ENCODE measurements around the gene FSTL5. TPM values are rescaled to one million over a fixed set of nuclear protein-coding genes. Genes with fewer than 3 reads are reported as not detected.

FSTL5 gene
- total RNA-seq, 1 experiment from 2014 or later = not detected

DNA sequence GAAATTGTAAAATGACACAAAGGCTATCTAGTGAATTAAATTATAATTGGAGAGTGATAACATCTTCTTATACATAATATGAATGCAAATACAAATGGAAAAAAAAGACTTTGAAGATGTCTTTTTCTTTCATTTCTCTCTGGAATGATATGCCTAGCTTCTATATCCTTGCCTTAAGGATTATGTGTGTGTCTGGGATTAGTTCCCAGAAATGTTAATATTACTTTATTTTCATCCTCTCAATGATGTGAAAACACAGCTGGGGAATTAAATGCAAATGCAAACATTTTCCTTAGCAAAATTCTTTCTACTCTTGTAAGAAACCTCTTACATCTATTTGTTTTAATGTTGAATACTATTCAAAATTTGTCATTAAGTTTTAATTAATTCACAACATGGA, 441.9 kb downstream of the FSTL5 start:
- DNase-seq (ENCODE audit: low read depth, low spot score) (no peak), ATAC-seq (no peak)
- Histone ChIP-seq H3K9ac (ENCODE audit: low read length) (no peak overlapping the region), H3K4me2 (ENCODE audit: low read length) (no peak overlapping the region), H3K4me1 (ENCODE audit: control insufficient read depth in 1 of 2, insufficient read depth in 2 of 2, low read length in 2 of 2) (no peaks in the 10 kb centered on the region), H3K9me2 (ENCODE audit: insufficient read depth) (no peaks in the 10 kb centered on the region), H3K4me3 (replicated peaks in 1 of 2; ENCODE audit: low read depth in 1 of 2, low read length in 2 of 2) (no peak overlapping the region), H3K9me3 (ENCODE audit: control insufficient read depth in 1 of 2, insufficient read depth in 1 of 2, low read depth in 1 of 2, low read length in 2 of 2) (no peaks in the 10 kb centered on the region), H4K20me1 (ENCODE audit: insufficient read depth) (no peaks in the 10 kb centered on the region), H3K27ac (ENCODE audit: low read depth, low read length) (no peak overlapping the region), H3K36me3 (ENCODE audit: control insufficient read depth in 1 of 2, insufficient read depth in 2 of 2, low read length in 2 of 2) (no peaks in the 10 kb centered on the region), H3K27me3 (ENCODE audit: insufficient read depth, low read length) (no peaks in the 10 kb centered on the region), H3K79me2 (ENCODE audit: insufficient read depth, low read length) (no peaks in the 10 kb centered on the region), H2AFZ (ENCODE audit: low read depth, low read length, poor library complexity, severe bottlenecking) (no peak overlapping the region)
- TF ChIP-seq CEBPB (IDR thresholded peaks at IDR 0.05; ENCODE audit: low read depth) (no peak), POLR2AphosphoS5 (IDR thresholded peaks at IDR 0.05; ENCODE audit: low read depth, low read length) (no peak), CBX3 (IDR thresholded peaks at IDR 0.05; ENCODE audit: low read depth) (no peak)
- intact Hi-C loops (cut with micrococcal nuclease) = no loop called here
- CTCF ChIA-PET = no interaction called here
- BruUV-seq (replicated peaks) = no TSS peak
- POLR2A ChIA-PET = no interaction called here
- RAD21 ChIA-PET (ENCODE audit: low non-redundant PET in 1 of 2, low total read pairs in 2 of 2, uncharacterized antibody in 2 of 2, unreplicated experiment in 2 of 2) = no interaction called here

DNA sequence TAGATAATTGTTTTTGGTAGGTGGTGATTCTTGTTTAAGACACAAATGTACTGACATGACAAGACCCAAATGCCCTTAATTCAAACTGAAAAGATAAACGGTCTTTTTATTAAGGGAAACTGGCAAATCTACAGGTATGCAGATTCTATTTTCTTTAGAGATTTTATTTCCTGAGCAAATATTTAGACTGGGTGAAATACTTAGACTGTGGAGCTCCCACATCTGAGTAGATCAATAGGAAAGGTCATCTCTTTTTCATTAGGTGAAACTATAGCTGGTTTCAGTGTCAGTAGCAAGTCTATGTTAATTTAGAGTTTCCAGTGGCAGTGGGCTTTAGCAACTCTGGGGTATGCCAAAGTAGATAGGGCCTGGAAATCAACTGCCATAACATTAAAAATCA, 446.7 kb downstream of the FSTL5 start:
- no peak for DNase-seq (ENCODE audit: low read depth, low spot score)
- TF ChIP-seq SRF (IDR thresholded peaks at IDR 0.05; ENCODE audit: low read depth) (no peak), CBX3 (IDR thresholded peaks at IDR 0.05; ENCODE audit: low read depth) (no peak), EZH2 (IDR thresholded peaks at IDR 0.05) (no peak), EGR1 (IDR thresholded peaks at IDR 0.05; ENCODE audit: low read depth) (no peak), YY1 (IDR thresholded peaks at IDR 0.05; ENCODE audit: extremely low read depth, insufficient replicate concordance, low read depth, low read length) (no peak), TCF7L2 (IDR thresholded peaks at IDR 0.05; ENCODE audit: borderline replicate concordance, extremely low read depth, insufficient read depth, insufficient read length) (no peak), SIN3A (IDR thresholded peaks at IDR 0.05; ENCODE audit: low read depth) (no peak), SP1 (IDR thresholded peaks at IDR 0.05; ENCODE audit: low read depth) (no peak), POLR2AphosphoS5 (IDR thresholded peaks at IDR 0.05; ENCODE audit: low read depth, low read length) (no peak), CEBPB (IDR thresholded peaks at IDR 0.05; ENCODE audit: low read depth) (no peak), POLR2A (IDR thresholded peaks at IDR 0.05; ENCODE audit: borderline replicate concordance, extremely low read depth, insufficient read depth, insufficient read length) (no peak), RAD21 (IDR thresholded peaks at IDR 0.05; ENCODE audit: low read depth) (no peak), ELF1 (IDR thresholded peaks at IDR 0.05; ENCODE audit: borderline replicate concordance, low read depth) (no peak)
- TF ChIP-seq, protein P1, sequence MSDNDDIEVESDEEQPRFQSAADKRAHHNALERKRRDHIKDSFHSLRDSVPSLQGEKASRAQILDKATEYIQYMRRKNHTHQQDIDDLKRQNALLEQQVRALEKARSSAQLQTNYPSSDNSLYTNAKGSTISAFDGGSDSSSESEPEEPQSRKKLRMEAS (IDR thresholded peaks at IDR 0.05) = no peak
- TF ChIP-seq, protein P2, sequence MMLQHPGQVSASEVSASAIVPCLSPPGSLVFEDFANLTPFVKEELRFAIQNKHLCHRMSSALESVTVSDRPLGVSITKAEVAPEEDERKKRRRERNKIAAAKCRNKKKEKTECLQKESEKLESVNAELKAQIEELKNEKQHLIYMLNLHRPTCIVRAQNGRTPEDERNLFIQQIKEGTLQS (IDR thresholded peaks at IDR 0.05) = no peak
- TF ChIP-seq, protein P3, sequence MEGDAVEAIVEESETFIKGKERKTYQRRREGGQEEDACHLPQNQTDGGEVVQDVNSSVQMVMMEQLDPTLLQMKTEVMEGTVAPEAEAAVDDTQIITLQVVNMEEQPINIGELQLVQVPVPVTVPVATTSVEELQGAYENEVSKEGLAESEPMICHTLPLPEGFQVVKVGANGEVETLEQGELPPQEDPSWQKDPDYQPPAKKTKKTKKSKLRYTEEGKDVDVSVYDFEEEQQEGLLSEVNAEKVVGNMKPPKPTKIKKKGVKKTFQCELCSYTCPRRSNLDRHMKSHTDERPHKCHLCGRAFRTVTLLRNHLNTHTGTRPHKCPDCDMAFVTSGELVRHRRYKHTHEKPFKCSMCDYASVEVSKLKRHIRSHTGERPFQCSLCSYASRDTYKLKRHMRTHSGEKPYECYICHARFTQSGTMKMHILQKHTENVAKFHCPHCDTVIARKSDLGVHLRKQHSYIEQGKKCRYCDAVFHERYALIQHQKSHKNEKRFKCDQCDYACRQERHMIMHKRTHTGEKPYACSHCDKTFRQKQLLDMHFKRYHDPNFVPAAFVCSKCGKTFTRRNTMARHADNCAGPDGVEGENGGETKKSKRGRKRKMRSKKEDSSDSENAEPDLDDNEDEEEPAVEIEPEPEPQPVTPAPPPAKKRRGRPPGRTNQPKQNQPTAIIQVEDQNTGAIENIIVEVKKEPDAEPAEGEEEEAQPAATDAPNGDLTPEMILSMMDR (IDR thresholded peaks at IDR 0.05 in 2 of 3, conservative IDR thresholded peaks at IDR 0.05 in 1 of 3; ENCODE audit: borderline replicate concordance in 1 of 3, insufficient read depth in 1 of 3, low read depth in 2 of 3, low read length in 2 of 3) = no peak
- TF ChIP-seq, protein P4, sequence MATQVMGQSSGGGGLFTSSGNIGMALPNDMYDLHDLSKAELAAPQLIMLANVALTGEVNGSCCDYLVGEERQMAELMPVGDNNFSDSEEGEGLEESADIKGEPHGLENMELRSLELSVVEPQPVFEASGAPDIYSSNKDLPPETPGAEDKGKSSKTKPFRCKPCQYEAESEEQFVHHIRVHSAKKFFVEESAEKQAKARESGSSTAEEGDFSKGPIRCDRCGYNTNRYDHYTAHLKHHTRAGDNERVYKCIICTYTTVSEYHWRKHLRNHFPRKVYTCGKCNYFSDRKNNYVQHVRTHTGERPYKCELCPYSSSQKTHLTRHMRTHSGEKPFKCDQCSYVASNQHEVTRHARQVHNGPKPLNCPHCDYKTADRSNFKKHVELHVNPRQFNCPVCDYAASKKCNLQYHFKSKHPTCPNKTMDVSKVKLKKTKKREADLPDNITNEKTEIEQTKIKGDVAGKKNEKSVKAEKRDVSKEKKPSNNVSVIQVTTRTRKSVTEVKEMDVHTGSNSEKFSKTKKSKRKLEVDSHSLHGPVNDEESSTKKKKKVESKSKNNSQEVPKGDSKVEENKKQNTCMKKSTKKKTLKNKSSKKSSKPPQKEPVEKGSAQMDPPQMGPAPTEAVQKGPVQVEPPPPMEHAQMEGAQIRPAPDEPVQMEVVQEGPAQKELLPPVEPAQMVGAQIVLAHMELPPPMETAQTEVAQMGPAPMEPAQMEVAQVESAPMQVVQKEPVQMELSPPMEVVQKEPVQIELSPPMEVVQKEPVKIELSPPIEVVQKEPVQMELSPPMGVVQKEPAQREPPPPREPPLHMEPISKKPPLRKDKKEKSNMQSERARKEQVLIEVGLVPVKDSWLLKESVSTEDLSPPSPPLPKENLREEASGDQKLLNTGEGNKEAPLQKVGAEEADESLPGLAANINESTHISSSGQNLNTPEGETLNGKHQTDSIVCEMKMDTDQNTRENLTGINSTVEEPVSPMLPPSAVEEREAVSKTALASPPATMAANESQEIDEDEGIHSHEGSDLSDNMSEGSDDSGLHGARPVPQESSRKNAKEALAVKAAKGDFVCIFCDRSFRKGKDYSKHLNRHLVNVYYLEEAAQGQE (IDR thresholded peaks at IDR 0.05; ENCODE audit: low read depth) = no peak
- no peak overlapping the region for H3K4me2 ChIP-seq (ENCODE audit: low read length)
- ChIA-PET CTCF (no interaction called here), RAD21 (ENCODE audit: low non-redundant PET in 1 of 2, low total read pairs in 2 of 2, uncharacterized antibody in 2 of 2, unreplicated experiment in 2 of 2) (no interaction called here), POLR2A (no interaction called here)
- H3K27me3 ChIP-seq (ENCODE audit: insufficient read depth, low read length) = no peaks in the 10 kb centered on the region
- no peaks in the 10 kb centered on the region for H3K9me2 ChIP-seq (ENCODE audit: insufficient read depth)
- H3K27ac ChIP-seq (ENCODE audit: low read depth, low read length) = no peak overlapping the region
- ATAC-seq = no peak
- H3K9ac ChIP-seq (ENCODE audit: low read length) = no peak overlapping the region
- peaks cover 0 to 11% of the 10 kb centered on the region in 2 experiments; a peak in 2 of 4 replicates for H3K4me1 ChIP-seq (ENCODE audit: control insufficient read depth in 1 of 2, insufficient read depth in 2 of 2, low read length in 2 of 2)
- no peaks in the 10 kb centered on the region for H4K20me1 ChIP-seq (ENCODE audit: insufficient read depth)
- no peaks in the 10 kb centered on the region for H3K9me3 ChIP-seq (ENCODE audit: control insufficient read depth in 1 of 2, insufficient read depth in 1 of 2, low read depth in 1 of 2, low read length in 2 of 2)
- intact Hi-C loops (cut with micrococcal nuclease) = no loop called here
- peak overlapping the region; percentile 24 for H2AFZ ChIP-seq (ENCODE audit: low read depth, low read length, poor library complexity, severe bottlenecking)
- H3K36me3 ChIP-seq (ENCODE audit: control insufficient read depth in 1 of 2, insufficient read depth in 2 of 2, low read length in 2 of 2) = no peaks in the 10 kb centered on the region
- no peaks in the 10 kb centered on the region for H3K79me2 ChIP-seq (ENCODE audit: insufficient read depth, low read length)
- no peak overlapping the region for H3K4me3 ChIP-seq (replicated peaks in 1 of 2; ENCODE audit: low read depth in 1 of 2, low read length in 2 of 2)
- BruUV-seq (replicated peaks) = no TSS peak
